UCSD-AML1 (cell line): ENCODE measurements around the gene CFAP46.
"Not testable (repeated sequence)": the region's sequence is repeated elsewhere in the genome, so short reads cannot be mapped to it uniquely, and the experiment has no call there.

Experiments
- DNase-seq: peaks from one replicate; lab custom pipeline; 2025; ENCODE audit not compliant: unreplicated experiment; lab: John Stamatoyannopoulos, UW

The CFAP46 gene

DNA sequence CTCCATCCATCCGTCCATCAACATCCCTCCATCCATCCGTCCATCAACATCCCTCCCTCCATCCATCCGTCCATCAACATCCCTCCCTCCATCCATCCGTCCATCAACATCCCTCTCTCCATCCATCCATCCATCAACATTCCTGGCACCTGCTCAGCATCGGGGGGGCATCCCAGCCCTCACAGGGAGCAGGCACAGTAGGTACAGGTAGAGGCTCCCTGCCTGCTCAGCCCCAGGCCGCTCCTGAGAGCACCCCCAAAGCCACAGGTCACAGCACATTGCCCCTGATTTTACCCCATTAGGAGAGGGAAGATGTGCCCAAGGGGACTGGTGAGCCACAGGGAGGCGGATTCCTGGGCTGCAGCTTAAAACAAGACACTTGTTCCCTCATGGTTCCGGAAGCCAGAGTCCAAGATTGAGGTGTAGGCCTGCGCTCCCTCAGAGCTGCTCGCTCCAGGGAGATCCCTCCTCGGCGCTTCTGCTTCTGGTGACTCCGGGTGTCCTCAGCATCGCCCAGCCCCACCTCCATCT lies 21.1 kb upstream of the CFAP46 start:
- no peak for DNase-seq

DNA sequence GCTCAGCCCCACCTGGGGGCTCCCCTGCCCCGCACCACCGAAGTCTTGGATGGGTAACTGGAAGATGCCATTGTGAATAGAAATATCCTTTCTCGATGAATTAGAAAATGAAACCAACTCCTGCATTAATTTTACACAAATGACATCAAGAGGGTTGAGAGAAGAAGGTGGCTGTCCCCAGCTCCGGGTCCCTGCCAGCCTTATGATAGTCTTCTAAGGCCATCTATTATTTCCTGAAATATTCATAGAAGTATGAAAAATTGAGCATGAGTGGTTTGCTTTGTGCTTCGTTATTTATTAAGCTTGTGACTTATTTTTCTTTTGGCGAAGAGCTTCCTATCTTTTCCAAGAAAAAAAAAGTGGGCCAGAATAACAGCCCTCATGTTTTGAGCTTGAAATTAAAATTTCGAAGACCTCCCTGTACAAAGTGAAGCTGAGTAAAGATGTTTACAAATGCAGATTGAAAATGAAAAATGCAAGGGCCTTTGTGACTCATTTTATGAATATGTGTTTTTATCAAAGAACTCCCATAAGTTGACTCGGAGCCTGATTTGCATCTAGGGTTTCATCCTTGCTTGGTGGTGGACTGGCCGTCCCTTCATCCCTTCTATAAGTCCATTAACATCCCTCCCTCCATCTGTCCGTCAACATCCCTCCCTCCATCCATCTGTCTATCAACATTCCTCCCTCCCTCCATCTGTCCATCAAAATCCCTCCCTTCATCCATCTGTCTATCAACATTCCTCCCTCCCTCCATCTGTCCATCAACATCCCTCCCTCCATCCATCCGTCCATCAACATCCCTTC lies 20.5 kb upstream of the CFAP46 start:
- DNase-seq, result no peak

DNA sequence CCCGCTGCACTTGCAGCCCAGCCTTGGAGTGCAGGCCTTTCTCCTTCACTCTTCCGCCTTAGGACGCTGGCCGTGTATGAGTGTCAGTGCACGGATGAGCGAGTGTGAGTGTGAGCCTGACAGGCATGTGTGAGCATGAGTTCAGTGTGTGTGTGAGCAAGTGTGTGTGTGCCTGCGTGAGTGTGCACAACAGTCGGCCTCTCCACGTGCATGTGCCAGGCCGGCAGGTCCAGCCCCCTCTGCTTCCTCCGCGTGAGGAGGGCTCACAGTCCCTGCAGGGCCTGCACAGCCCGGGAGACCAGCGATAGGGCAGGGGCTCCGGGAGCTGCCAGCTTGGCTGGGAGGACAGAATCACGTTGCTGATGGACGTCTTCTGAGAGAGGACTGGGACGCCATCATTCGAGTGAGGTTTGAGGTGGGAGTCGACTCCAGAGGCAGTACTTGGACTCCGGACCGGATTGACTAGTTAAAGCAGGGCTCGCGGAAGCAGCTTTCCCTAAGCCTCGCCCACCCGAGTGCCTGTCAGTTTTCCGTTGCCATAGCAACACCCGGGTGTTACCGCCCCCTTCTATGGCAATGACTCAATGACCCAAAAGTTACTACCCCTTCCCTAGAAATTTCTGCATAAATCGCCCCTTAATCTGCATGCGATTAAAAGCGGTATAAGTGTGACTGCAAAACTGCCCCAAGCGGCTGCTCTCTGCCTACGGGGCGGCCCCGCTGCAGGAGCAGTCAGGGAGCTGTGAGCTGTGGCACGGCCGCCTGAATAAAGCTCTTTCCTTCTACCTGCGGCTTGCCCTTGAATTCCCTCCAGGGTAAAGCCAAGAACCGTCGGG lies 19.6 kb upstream of the CFAP46 start:
- no peak for DNase-seq

DNA sequence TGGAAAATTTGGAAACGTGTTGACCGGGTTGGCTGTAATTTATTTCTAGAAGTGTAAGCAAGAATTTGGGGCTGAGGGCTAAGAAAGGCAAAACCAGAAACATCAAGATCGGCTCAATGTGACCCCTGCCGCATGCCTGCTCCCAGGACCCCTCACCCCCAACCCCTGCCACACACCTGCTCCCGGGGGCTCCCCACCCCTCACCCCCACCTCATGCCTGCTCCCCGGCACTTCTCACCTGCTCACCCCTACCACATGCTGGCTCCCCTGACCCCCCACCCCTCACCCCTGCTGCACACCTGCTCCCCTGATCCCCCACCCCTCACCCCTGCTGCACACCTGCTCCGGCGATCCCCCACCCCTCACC lies 19.0 kb upstream of the CFAP46 start:
- no peak for DNase-seq

DNA sequence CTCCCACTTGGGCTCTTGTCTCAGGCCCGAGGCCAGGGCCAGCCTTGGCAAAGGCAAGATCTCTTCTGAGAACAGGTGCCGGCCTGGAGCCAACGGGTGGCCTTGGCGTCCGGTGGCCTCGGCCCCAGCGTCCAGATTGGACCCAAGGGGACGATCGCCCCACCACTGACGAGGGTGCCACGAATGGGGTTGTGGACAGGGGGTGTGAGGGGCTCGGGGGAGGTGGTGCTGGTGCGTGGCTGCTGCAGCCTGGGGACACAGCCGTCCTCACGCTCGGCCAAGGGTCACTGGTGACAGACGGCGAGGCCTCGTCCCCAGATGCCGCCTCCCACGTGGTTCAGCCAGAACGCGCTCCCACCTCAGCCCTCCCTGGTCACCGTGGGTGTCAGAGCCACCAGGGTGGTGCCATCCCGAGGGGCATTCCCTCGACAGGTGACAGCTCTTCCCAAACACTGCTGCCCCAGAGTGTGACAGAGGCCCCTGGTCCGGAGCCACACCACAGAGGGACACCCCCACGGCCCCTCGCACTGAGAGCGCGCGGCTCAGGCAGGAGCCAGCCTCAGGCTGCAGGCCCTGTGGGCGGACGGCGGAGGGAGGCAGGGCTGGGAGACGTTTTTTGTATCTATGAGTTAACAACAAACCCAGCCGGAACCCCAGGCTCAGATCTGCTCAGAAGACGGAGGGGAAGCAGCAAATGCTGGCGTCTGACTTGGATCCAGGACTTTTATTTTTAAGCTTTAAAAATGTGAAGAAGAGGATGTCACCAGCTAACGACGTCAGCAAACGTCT lies 18.5 kb upstream of the CFAP46 start:
- DNase-seq, result no peak

DNA sequence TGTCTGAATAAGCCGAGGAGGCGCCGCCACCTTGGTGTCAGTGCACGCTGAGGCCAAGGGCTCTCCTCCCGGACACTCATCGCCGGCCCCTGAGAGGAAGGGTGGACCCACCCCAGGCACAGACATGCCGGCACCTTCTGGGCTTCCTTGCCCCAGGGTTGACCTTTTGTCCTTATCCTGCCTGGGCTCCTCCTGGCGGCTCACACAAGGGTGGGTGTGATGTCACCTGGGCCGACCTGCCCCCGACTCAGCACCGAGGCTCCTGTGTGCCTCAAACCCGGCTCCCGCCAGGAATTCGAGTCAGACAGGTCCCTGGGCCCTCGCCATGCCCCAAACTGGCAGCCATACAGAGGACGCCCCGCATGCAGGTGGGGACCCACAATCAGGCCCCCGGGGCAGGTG lies 17.7 kb upstream of the CFAP46 start:
- no peak for DNase-seq

DNA sequence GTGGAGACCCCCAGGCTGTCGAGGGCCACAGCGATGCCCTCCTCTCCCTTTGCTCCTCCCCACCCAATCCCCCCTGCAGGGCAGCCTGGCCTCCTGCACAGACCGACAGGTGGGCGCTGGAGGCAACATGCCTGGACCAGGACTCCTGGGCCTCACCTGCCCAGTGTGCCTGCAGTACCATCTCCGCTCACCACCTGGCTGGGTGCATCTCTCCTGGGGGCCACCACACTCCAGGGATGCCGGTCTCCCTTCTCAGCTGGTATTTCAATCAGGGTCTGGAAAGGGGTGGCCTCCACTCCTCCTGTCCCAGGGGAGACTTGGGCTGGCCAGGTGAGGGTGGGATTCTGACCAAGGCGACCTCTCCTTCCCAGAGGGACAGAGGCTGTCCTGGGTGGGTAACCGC lies 17.2 kb upstream of the CFAP46 start:
- no peak for DNase-seq

DNA sequence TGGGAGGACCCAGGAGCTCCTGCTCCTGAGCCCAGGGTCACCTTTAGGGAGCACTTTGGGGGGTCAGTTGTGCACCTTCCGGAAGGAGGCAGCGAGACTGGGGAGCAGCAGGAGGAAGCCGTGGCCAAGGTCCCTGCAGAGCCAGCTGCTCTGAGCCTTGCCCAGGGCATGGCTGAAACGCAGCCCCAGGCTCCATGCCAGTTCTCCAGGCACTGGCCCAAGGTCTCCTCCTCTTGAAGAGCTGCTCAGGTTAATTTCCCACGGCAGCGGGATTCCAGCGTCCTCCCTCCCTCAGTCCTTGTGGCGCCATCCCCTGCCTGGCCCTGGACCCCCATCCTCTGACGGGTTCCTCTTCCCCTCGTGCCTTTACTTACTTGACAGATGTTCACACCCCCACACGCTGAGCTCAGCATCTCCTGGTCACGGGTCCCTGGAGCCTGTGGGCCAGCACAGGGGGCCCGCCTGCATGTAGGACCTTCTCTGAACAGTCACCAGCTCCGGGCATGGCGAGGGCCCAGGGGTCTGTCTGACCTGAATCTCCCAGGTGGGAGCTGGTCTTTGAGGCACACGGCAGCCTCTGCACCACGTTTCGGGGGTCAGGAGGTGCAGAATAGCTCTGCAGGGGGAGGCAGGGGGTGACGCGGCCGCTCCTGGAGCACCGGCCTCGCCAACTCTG lies 16.7 kb upstream of the CFAP46 start:
- no peak for DNase-seq

DNA sequence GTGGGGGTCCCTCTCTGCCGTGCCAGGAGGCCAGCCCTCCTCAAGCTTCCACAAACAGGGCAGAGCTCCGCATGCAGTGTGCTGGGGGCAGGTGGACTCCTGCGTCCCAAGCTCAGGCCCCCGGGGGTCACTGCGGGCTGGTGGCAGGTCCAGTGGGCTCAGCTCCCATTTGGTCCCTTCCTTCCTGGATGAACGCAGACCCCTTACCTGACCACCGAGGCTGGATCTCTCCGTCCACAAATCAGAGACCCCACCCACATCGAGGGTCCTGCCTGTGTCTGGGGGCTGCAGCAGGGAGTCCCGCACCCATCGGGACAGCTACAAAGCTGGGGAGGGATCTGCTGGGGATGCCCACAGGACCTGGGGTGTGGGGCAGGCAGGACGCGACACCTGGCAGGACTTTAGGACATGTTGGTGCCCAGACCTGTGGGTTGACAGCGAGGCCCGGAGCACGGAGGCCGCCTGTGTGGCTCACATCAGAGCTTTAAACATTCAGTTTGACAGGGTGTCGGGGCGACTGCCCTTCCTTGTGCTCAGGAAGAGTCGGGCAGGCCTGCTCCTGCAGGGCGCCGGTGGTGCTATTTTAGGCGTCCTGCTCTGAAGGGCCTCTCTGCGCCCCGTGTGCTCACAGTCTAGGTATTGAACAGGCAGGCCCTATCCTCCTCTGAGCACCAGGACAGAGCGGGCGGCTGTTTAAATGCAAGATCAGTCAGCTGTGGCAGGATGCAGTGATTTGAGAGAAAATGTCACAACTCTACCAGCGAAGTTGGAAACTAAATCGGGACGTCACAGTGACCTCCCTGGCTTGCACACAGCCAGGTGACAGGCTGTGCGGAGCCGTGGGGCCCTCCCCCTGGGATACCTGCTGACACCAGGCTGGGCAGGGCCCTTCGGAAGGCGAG lies 15.9 kb upstream of the CFAP46 start:
- DNase-seq, result no peak

DNA sequence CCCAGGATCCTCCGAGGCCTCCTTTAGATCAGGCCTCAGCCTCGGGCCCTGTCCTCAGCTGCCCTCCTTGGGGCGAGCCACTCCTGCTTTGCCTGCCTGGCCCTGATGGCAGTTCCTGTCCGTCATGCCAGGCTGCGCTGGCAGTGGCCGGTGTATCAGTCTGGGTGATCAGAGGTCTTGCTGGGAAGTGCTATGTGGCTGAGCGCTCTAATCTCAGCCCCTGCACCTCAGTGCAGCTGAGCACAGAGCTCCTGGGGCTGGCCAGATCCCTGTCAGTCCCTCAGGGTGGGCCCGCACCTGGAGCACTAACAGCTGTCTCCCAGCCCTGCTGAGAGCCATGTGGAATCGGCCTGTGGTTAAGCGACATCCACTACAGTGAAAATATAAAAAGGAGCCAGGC lies 14.8 kb upstream of the CFAP46 start:
- DNase-seq, result no peak

DNA sequence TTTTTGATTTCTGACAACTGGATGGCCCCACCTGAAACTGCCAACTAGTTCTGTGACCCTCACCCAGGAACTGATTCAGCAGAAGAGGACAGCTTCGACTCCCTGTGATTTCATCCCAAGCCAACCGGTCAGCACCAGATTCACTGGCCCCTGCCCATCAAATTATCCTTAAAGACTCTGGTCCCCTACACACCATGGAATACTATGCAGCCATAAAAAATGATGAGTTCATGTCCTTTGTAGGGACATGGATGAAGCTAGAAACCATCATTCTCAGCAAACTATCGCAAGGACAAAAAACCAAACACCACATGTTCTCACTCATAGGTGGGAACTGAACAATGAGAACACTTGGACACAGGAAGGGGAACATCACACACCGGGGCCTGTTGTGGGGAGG lies 13.9 kb upstream of the CFAP46 start:
- DNase-seq, result not testable (repeated sequence)

DNA sequence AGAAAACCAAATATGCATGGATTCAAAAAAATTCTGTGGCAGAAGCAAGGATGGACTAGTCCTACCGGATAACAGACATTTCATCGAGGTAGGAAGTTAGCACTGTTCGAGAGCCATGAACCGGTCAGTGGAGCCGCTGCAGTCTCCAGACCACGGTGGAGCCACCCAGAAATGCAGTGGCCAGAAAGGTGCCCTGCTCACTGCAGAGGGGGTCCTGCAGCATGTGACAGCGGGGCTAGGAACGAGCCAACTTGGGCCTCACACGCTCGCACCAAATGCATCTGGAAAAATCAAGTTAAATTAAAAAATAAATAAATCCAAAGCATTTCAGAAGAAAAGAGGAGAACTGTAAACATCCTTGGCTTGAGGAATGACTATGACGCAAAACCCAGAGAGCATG lies 13.1 kb upstream of the CFAP46 start:
- no peak for DNase-seq

DNA sequence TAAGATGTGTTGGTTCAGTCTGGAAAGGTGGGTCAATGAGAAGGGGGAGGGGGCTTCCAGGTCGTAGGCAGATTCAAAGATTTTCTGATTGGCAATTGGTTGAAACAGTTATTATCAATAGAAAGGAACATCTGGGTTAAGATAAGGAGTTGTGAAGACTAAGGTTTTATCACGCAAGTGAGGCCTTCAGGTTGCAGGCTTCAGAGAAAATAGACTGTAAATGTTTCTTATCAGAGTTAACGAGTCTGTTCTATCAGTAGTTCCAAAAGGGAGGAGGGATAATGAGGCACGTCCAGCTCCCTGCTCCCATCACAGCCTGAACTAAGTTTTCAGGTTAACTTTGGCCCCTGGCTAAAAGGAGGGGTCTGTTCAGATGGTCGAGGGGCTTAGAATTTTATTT lies 11.1 kb upstream of the CFAP46 start:
- no peak for DNase-seq

DNA sequence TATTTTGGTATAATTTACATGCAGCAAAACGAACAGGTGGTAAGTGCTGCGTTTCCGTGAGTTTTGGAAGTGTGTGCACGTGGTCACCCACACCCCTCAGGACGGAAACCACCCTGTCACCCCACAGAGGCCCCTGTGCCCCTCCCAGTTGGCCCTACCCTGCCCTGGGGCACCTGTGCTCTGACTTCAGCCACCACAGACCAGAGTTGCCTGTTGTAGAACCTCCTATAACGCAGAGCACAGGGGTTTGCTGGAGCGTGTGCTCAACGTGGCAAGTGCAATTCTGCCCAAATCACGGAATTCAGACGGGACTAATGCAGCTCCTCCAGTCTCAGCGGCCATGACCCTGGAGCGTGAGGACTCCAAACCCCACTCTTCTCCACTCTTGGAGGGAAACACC lies 9.6 kb upstream of the CFAP46 start:
- DNase-seq, result no peak

DNA sequence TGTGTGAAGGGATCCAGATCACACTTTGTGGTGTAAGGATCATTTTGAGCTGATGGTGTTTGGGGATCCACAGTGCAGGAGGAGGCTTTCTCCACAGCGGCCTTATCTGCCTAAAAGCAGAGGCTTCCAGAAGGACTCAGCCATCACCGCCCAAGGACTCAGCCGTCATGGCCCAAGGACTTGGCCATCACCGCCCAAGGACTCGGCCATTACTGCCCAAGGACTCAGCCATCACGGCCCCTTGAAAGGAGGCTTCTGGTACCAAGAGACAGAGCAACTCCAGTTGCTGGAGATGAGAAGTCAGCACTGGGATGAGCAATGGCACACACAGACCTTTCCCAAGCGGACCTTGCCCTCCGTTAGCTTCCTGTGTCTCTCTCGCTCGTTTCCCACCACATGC lies 6.0 kb upstream of the CFAP46 start:
- DNase-seq, result no peak

DNA sequence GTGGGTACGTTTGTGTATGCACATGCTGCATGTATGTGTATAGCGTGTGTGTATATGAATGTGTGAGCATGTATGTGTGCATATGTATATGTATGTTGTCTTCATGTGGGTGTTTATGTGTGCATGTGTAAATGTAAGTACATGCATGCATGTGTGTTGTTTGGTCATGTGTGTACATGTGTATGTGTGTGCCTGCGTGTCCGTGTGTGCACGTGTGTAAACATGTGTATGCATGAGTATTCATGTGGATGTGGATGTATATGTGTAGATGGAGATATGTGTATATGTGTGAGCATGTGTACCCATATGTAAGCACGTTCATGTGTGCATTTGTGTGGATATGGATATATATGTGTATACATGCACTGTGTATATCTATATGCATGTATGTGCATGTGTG lies 5.5 kb upstream of the CFAP46 start:
- DNase-seq, result no peak

DNA sequence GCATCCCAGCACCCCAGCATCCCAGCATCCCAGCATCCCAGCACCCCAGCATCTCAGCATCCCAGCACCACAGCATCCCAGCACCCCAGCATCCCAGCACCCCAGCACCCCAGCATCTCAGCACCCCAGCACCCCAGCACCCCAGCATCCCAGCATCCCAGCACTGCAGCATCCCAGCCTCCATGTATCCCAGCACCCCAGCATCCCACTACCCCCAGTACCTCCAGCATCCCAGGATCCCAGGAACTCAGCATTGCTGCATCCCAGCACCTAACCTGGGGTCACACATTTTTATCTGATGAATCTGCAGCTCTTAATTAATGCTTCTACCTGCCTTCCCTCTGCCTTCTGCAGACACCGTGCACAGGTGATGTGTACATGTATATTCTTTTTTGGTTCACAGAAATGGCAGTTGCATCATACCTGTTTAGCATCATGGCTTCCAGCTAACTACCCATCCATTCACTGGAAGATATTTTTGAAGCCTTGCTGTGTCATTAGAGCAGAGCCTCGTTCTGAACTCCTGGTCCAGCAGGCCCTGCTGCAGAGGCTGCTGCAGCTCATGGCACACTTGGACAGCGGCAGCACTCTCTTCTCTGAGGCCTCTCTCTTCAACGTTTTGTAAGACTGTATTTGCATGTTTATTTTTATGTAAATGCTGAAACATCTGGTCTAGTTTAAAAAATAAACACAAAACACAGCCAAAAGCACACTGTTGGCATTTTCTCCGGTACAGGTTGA lies 4.6 kb upstream of the CFAP46 start:
- DNase-seq, result no peak

DNA sequence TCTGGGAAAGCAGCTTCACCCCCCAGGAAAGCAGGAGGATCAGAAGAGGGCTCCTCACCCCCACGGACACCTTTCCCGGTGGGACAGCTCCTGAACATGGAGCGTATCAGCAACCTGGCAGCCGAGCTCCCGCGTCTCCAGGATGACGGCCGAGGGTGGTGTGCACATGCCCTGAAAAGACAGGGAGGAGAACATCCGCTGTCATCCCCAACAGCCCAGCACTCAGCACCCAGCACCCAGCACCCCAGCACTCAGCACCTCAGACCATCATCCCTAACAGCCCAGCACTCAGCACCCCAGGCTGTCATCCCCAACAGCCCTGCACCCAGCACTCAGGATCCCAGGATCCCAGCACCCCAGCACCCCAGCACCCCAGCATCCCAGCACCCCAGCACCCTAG lies 3.9 kb upstream of the CFAP46 start:
- no peak for DNase-seq

DNA sequence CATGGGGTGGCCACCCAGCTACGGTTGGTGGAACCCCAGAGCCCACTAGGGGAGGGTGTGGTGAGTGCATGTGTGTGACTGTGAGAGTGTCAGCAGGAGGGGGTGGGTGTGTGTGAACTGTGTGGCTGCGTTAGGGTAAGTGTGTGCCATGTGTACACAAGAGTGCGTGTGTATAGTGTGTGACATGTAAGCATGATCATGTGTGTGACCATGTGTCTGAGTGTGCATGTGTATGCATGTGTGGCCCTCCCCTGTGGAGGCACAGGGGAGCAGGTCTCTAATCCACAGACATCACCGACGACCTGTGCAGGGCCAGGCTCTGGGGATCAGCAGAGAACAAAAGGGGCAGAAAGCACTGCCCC lies 3.5 kb upstream of the CFAP46 start:
- no peak for DNase-seq
